Mononuclear cell (primary cell): ENCODE data around the gene ANKRD18A. TPM values are rescaled to one million over a fixed set of nuclear protein-coding genes. Genes with fewer than 3 reads are reported as not detected.
A peak's percentile ranks its signal among the peaks of the same experiment; 100 is the strongest.
"Not testable (repeated sequence)": the region's sequence is repeated elsewhere in the genome, so short reads cannot be mapped to it uniquely, and the experiment has no call there.

ENCODE experiments used
- H3K27me3 ChIP-seq: 2 replicates; pipeline ENCODE4 v1.6.0; 2011; ENCODE audit warnings: low read length, control low read depth; ENCODE audit not compliant: insufficient read depth
- H3K4me1 ChIP-seq: 2 replicates; pipeline ENCODE4 v1.5.1; 2011; ENCODE audit warnings: mild to moderate bottlenecking, low read length, control low read depth; ENCODE audit not compliant: insufficient read depth
- H3K4me3 ChIP-seq: 2 replicates; pipeline ENCODE4 v1.5.1; 2011; ENCODE audit warnings: mild to moderate bottlenecking, low read length, moderate library complexity
- H3K9me3 ChIP-seq: 2 replicates; pipeline ENCODE4 v1.5.1; 2011; ENCODE audit warnings: low read depth, mild to moderate bottlenecking, control low read depth, low read length
- total RNA-seq: library from RNA; depleted of rRNA; stranded (reverse); fragments of >200 nt; gene quantifications from one replicate; pipeline ENCODE4 v1.2.3, GENCODE V29; 2012

Gene ANKRD18A
- total RNA-seq, 1 donor: 2.0 TPM

DNA sequence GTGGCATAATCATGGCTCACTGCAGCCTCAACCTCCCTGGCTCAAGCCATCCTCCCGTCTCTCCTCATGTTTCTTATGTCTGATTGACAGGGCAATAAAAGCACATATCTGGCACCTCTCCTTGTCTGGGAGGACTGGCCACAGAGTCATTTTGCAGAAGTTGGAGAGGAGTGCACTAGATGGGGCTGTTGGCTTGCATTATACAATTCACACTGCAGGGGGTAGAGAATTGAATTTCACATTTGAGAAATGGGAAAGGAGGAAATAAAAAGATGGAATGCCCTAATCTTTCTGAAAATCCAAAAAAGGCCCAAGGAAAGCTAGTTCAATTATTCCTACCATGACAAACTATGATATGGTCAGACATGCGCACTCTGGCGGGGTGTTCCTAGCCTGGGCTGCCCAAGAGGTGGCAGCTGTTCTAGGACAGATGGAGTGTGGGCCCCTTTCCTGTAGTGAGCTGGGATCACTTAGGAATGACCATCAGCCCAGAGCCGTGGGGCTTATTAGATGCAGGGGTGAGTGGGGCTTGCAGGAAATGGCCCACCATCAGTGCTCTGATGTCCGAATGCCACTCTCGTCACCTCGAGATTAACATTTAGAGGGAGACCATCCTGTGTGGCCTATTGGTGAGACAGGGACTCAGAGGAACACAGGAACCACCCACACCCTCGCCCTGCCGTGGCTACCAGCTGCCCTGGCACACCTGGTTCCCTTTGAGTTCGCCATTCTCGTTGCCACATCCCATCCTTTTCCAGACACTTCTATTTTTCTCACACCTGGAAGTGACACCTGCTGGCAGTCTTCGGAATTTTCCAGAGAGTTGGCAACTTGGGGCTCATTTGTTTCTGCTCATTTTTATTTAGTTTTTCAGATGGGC is 21.8 kb upstream of the ANKRD18A start:
- H3K4me1 ChIP-seq: no peaks in the 10 kb centered on the region

DNA sequence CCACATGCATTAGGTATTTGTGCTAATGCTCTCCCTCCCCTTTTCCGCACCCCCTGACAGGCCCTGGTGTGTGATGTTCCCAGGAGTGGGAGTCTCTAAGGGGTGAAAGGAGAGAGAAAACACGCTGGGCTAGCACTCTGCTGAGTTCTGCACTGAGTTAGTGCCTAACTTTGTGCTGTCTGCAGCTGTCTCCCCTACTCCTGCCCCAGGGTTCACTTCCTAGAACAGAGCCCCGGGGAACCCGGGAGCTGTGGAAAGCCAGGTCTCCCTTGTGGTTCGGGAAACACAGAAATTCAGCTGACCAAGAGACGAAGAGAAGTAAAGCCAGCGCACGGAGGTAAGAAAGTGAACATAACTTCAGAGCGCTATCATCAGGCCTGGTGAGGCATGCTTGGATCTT is 20.7 kb upstream of the ANKRD18A start:
- H3K4me3 ChIP-seq: no peak overlapping the region
- H3K9me3 ChIP-seq: no peaks in the 10 kb centered on the region
- H3K27me3 ChIP-seq: no peaks in the 10 kb centered on the region
- no peaks in the 10 kb centered on the region for H3K4me1 ChIP-seq

More for the DNA sequence above, 21.8 kb upstream of the ANKRD18A start:
- H3K4me3 ChIP-seq: no peak overlapping the region
- H3K9me3 ChIP-seq: no peaks in the 10 kb centered on the region
- H3K27me3 ChIP-seq: no peaks in the 10 kb centered on the region

DNA sequence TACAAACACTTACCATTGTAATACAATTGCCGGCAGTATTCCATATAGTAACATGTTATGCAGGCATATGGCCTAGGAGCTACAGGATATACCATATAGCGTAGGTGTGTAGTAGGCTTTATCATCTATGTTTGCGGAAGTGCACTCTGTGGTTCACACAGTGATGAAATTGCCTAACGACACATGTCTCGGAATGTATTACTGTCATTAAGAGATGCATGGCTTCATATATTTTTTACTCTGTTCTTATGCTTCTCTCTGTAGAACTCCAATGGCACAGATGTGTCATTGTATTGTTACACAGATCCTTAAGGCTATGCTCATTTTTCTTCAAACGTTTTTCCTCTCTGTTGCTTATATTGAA is 19.2 kb upstream of the ANKRD18A start:
- H3K27me3 ChIP-seq: no peaks in the 10 kb centered on the region
- H3K4me1 ChIP-seq: no peaks in the 10 kb centered on the region
- no peak overlapping the region for H3K4me3 ChIP-seq
- H3K9me3 ChIP-seq: no peaks in the 10 kb centered on the region

DNA sequence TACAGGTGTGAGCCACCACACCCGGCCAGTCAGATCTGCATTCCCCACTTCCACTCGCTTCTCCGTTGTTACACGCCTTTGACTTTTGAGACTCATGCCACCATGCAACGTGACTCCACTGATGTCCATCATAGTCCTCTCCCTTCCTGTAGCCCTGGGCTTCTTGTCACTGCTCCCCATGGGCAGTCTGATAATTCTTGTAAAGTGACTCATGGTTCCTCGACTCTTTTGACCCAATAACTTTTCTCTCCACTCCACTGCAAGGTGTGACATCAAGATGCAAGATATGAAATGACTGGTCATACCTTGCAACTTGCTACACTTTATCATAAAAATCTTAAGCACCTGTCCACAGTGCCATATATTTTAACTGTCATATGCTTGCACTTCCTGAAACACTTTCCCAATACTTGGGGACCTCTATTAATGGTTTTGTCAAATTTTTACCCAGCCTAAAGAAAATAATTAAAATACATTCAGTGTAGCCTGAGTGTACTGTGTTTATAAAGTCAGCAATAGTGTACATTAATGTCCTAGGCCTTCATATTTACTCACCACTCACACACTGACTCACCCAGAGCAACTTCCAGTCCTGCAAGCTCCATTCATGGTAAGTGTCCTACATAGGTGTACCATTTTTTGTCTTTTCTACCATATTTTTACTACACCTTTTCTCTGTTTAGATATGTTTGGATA is 18.6 kb upstream of the ANKRD18A start:
- H3K9me3 ChIP-seq: no peaks in the 10 kb centered on the region
- no peaks in the 10 kb centered on the region for H3K27me3 ChIP-seq
- no peaks in the 10 kb centered on the region for H3K4me1 ChIP-seq
- no peak overlapping the region for H3K4me3 ChIP-seq

DNA sequence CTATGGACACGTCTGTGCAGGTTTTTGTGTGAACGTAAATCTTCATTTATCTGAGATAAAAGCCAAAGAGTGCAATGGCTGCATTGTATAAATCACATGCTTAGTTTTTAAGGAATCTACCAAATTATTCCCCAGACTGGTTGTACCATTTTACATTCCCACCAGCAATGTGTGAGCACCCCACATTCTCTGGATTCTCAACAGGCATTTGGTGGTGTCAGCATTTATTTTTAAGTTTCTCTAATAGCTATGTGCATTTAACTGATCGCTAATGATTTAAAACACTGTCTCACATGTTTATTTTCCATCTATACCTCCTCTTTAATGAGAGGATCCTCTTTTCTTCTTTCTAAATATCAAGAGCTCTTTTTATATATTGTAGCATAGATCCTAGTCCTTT is 13.9 kb upstream of the ANKRD18A start:
- H3K27me3 ChIP-seq: no peaks in the 10 kb centered on the region
- H3K4me3 ChIP-seq: no peak overlapping the region

DNA sequence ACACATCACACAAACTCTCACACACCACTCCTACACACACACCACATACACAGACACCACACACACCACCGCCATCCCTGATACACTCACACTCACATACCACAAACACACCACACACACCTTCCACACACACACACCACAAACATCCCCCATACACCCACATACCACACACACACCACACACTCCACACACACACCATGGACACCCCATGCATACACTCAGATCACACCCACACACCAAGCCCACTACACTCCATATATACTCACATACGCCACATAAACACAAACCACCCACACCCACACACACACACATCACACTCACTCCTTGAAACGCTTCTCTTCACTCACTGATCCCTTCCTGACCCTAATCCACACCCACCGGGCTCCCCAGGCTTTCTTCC is 9.1 kb upstream of the ANKRD18A start:
- no peak overlapping the region for H3K4me3 ChIP-seq
- H3K27me3 ChIP-seq: peaks cover 7% of the 10 kb centered on the region
- H3K9me3 ChIP-seq: no peaks in the 10 kb centered on the region
- H3K4me1 ChIP-seq: peaks cover 5% of the 10 kb centered on the region

More for the DNA sequence above, 13.9 kb upstream of the ANKRD18A start:
- Histone ChIP-seq H3K4me1 (no peaks in the 10 kb centered on the region), H3K9me3 (no peaks in the 10 kb centered on the region)

DNA sequence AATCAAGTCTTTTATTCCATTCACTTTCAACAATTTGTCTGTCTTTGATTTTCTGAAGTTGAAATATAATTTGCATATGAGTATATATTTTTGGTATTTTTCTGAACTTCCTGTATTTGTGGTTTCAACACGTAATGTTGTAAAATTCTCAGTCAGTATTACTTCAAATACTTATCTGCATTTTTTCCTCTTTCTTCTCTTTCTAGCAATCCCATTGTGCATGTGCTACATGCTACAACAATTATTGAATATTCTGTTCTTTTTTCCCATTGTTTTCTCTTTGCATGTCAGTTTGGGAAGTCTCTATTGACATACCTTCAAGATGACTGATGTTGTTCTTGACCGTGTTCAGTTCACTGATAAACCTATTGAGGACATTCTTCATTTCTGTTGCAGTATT is 5.6 kb upstream of the ANKRD18A start:
- no peak overlapping the region for H3K4me3 ChIP-seq
- peaks cover 30% of the 10 kb centered on the region for H3K27me3 ChIP-seq
- peaks cover 7% of the 10 kb centered on the region for H3K9me3 ChIP-seq
- H3K4me1 ChIP-seq: peaks cover 22% of the 10 kb centered on the region

DNA sequence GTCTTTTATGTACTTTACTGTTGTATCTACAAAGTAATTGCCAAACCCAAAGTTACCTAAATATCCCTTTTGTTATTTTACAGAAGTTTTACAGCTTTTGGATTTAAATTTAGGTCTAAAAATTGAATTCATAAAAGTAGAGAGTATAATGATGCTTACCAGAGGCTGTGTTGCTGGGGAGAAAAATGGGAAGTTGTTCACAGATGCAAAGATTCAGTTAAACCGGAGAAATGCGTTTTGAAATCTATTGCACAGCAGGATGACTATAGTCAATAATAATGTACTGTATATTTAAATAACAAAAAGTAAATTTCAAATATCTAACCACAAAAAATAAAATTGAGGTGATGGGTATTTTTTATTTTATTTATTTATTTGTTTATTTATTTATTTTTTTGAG is 2.6 kb upstream of the ANKRD18A start:
- H3K9me3 ChIP-seq: peaks cover 7% of the 10 kb centered on the region
- H3K27me3 ChIP-seq: peaks cover 36% of the 10 kb centered on the region
- no peak overlapping the region for H3K4me3 ChIP-seq
- H3K4me1 ChIP-seq: peaks cover 33% of the 10 kb centered on the region

DNA sequence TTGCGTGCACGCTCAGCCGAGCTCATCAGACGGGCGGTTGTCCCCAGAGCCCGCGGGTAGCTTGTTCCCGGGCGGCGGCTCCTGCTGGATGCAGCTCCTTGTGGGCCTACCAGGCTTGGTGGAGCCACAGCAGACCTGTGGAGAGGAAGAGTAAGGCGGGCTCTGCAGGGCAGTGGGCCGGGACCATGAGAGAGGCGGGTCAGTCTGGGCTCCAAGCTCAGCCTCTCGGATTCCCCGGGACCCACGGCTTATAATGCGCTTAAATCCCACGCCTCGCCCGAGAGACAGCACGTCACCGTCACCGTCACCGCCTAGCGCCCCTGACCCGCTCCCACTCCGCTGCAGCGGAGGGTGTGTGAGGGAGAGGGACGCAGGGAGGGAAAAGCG is 1.9 kb upstream of the ANKRD18A start:
- H3K4me3 ChIP-seq: peak overlapping the region; percentile 22
- H3K9me3 ChIP-seq: peaks cover 7% of the 10 kb centered on the region
- peaks cover 36% of the 10 kb centered on the region for H3K27me3 ChIP-seq
- peaks cover 33% of the 10 kb centered on the region for H3K4me1 ChIP-seq

DNA sequence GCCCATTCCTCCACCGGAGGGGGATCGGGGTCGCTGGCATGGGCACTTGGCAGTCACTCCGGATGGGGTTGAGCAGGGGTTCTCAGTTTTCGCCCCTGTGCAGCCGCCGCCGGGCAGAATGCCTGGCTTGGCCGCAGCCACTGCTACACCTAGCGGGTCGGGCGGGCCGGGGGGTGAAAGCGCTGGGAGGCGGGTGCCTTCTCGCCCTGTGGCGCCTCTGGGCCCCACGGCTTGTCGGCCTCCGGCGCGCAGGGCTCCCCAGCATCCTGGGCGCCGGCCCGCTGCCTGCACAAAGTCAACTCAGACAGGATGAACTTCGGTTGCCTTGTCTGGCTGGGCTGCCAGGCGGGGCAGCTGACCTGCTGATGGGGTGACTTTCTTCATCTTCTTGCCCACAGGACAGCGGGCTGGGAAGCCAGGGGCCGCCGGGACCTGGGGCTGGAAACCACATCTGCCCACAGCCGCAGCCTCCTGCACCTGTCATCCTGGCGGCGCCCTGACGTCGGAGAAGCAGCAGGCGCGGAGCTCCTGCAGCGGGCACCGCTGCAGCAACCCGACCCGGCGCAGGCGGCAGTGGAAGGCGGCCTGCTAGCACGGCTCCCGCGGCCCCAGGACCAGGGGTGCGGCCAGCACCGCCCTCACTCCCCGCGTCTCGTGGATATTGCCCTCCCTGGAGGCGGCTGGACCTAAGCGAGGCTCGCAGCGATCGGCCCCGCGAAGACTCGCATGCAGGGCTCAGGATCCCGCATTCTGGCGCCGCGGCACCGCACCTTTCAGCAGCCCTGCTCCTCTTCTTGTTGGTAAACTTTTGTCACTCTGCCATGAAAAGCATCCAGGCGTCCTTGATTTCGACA is 1.3 kb upstream of the ANKRD18A start:
- peaks cover 33% of the 10 kb centered on the region for H3K4me1 ChIP-seq
- H3K27me3 ChIP-seq: peaks cover 36% of the 10 kb centered on the region
- H3K9me3 ChIP-seq: peaks cover 7% of the 10 kb centered on the region
- peak overlapping the region; percentile 45 for H3K4me3 ChIP-seq

DNA sequence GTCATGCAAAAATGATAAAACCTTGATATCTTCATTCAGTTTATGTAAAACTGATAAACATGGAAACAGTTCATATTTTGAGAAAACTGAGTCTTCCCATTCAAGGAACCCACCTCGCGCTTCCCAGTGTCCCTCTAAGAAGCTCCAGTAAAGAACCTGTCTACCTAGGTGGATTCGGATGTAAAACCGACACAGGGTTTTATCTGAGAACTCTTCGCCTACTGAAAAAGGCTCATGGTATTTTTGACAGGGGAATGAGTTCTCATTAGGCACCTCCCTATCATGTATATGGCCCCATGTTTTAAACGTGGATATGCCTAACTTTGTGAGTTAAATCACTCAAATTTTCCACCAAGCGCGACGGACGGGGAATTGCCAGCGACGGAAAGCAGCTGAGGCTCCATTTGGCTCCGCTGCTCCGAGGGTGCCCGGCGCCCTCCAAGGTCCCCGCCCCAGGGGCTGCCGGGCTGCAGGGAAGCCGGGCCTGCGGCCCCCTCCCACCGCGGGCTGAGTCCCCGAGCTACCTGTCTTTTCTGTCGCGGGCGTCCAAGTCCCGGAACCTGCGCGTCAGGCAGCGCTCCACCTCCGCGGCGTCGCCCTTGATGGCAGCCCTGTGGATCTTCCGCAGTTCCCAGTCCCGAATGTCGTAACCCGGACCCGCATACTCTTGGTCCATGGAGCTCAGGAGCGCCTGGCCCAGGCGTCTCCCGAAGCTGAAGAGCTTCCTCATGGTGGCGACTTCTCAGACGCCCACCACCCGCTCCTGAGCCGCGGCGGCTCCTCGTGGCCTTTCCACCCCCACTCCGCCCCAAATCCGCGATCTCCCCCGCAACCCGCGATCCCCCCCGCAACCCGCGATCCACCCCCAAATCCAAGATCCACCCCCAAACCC is 594 bp downstream of the ANKRD18A start:
- peaks cover 7% of the 10 kb centered on the region for H3K9me3 ChIP-seq
- peak overlapping the region; percentile 45 for H3K4me3 ChIP-seq
- peaks cover 28% of the 10 kb centered on the region for H3K4me1 ChIP-seq

DNA sequence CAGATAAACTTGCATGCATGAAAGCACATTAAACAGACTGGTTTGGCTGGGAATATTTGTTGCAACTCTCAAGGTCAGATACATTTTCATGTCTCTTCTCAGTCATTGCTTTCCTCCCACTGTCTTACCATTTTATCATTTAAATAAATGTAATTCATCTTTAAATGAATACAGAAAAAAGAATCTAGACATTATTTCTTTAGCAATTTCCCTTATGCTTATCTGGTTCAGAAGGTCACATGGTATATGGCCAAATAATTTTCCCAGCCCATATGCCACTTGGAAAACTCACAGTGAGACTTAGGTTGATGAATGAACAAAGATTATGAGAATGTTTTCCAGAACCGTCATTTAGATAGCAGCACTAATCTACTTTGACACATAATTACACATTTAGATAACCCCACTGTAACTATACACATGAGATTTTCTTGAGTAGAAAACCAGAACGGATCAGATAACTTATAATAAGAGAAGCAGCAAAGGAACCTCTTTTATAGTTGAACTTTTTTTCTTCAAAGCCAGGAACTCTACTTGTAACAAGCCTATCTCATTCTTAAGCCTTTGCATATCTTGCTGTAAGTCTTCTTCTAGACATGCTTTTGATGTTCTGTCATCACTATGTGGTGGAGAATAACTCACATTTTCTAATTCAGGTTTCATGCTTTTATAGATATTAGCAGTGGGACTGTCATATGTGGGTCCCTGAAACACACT is 22.2 kb downstream of the ANKRD18A start:
- not testable (repeated sequence) for H3K9me3 ChIP-seq, H3K27me3 ChIP-seq, H3K4me1 ChIP-seq, H3K4me3 ChIP-seq

More for the DNA sequence above, 594 bp downstream of the ANKRD18A start:
- H3K27me3 ChIP-seq: peaks cover 30% of the 10 kb centered on the region

DNA sequence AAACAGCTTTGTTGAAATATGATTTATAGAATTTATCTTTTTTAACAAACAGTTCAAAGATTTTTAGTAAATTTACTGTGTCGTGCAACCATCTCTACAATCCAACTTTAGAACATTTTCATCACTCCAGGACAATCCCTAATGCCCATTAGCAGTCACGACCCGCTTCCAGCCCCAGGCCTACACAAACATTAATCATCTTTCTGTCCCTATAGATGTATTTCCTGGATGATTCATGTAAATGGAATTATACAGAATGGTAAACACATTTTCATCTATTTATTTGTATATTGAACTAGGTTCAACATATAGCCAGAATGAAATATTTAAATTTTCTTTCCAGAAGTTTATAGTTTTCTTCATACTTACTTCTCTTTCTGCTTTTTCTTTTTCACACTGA is 25.3 kb downstream of the ANKRD18A start:
- H3K9me3 ChIP-seq, H3K4me3 ChIP-seq, H3K4me1 ChIP-seq, H3K27me3 ChIP-seq: not testable (repeated sequence)
